ENCODE measurements around the gene JPH4. TPM values are rescaled to one million over a fixed set of nuclear protein-coding genes. Genes with fewer than 3 reads are reported as not detected.

The JPH4 gene
- under 1 TPM in 3 of 4 donors, not detected in 1; 0.30 to 0.60 (median 0.30) TPM for total RNA-seq

GRCh38 chr14:23578560-23579310 lies at the start of gene JPH4:
TSS of gene JPH4 (minus strand) at chr14:23578790. CDS start at chr14:23577453, 1,337 bp downstream.
- TF ChIP-seq POLR2A (IDR thresholded peaks at IDR 0.05) (no peak), CTCF (IDR thresholded peaks at IDR 0.05) (no peak), POLR2AphosphoS5 (IDR thresholded peaks at IDR 0.05) (no peak), EP300 (IDR thresholded peaks at IDR 0.05) (no peak)
- no peaks in the 10 kb centered on the region for H3K36me3 ChIP-seq
- WGBS: 26% methylated on average over 18 of the region's 18 CpGs
- peak within 1 kb of the TSS; percentile 40 for H3K4me3 ChIP-seq
- H3K4me1 ChIP-seq: peaks cover 24% of the 10 kb centered on the region
- no peaks in the 10 kb centered on the region for H3K9me3 ChIP-seq
- H3K27ac ChIP-seq: no peak within 1 kb of the TSS
- peaks cover 62% of the 10 kb centered on the region for H3K27me3 ChIP-seq
- DNase-seq (ENCODE audit: low spot score in 2 of 2): peak in 1 of 2 donors; percentile 50

GRCh38 chr14:23627961-23628360 lies 49.4 kb upstream of the JPH4 start:
- H3K4me1 ChIP-seq: peaks cover 10% of the 10 kb centered on the region
- H3K4me3 ChIP-seq: no peak overlapping the region
- 79% methylated on average over 6 of the region's 6 CpGs for WGBS
- H3K36me3 ChIP-seq: no peaks in the 10 kb centered on the region
- no peak overlapping the region for H3K27ac ChIP-seq
- TF ChIP-seq CTCF (IDR thresholded peaks at IDR 0.05) (no peak), POLR2AphosphoS5 (IDR thresholded peaks at IDR 0.05) (no peak), EP300 (IDR thresholded peaks at IDR 0.05) (no peak), POLR2A (IDR thresholded peaks at IDR 0.05) (no peak)
- no peak for DNase-seq (ENCODE audit: low spot score in 2 of 2)
- H3K27me3 ChIP-seq: peaks cover 3% of the 10 kb centered on the region
- no peaks in the 10 kb centered on the region for H3K9me3 ChIP-seq

- Histone ChIP-seq H3K27me3 (peaks cover 5% of the 10 kb centered on the region), H3K4me1 (peaks cover 6% of the 10 kb centered on the region), H3K27ac (no peak overlapping the region), H3K36me3 (no peaks in the 10 kb centered on the region), H3K4me3 (no peak overlapping the region), H3K9me3 (no peaks in the 10 kb centered on the region)
- DNase-seq (ENCODE audit: low spot score in 2 of 2): no peak
- no peak for TF ChIP-seq EP300 (IDR thresholded peaks at IDR 0.05)
- TF ChIP-seq POLR2AphosphoS5 (IDR thresholded peaks at IDR 0.05): no peak
- TF ChIP-seq CTCF (IDR thresholded peaks at IDR 0.05): no peak
- no peak for TF ChIP-seq POLR2A (IDR thresholded peaks at IDR 0.05)
Measured at GRCh38 chr14:23626946-23627345, 48.4 kb upstream of the JPH4 start.

- no peak for TF ChIP-seq CTCF (IDR thresholded peaks at IDR 0.05)
- no peak for TF ChIP-seq POLR2AphosphoS5 (IDR thresholded peaks at IDR 0.05)
- no peak for TF ChIP-seq EP300 (IDR thresholded peaks at IDR 0.05)
- TF ChIP-seq POLR2A (IDR thresholded peaks at IDR 0.05): no peak
- Histone ChIP-seq H3K4me1 (no peaks in the 10 kb centered on the region), H3K27ac (no peak overlapping the region), H3K9me3 (no peaks in the 10 kb centered on the region), H3K36me3 (no peaks in the 10 kb centered on the region), H3K27me3 (peaks cover 8% of the 10 kb centered on the region), H3K4me3 (no peak overlapping the region)
- no peak for DNase-seq (ENCODE audit: low spot score in 2 of 2)
- WGBS: 92% methylated on average over 3 of the region's 3 CpGs
Measured at GRCh38 chr14:23624830-23625404, 46.3 kb upstream of the JPH4 start.

- Histone ChIP-seq H3K27me3 (peaks cover 8% of the 10 kb centered on the region), H3K4me3 (no peak overlapping the region), H3K4me1 (no peaks in the 10 kb centered on the region), H3K36me3 (no peaks in the 10 kb centered on the region), H3K9me3 (no peaks in the 10 kb centered on the region), H3K27ac (no peak overlapping the region)
- TF ChIP-seq EP300 (IDR thresholded peaks at IDR 0.05) (no peak), POLR2AphosphoS5 (IDR thresholded peaks at IDR 0.05) (no peak), CTCF (IDR thresholded peaks at IDR 0.05) (no peak), POLR2A (IDR thresholded peaks at IDR 0.05) (no peak)
- DNase-seq (ENCODE audit: low spot score in 2 of 2): no peak
Measured at GRCh38 chr14:23623962-23624361, 45.4 kb upstream of the JPH4 start.
